Umbilical cord (tissue), 2 donors: ENCODE data around the gene SCRG1. TPM values are rescaled to one million over a fixed set of nuclear protein-coding genes. Genes with fewer than 3 reads are reported as not detected.

ENCODE experiments used
- DNase-seq: peaks from one replicate; pipeline ENCODE4 v3.0.0-alpha.2; 2015; ENCODE audit warnings: low spot score
- total RNA-seq: library from RNA; depleted of rRNA; stranded (reverse); fragments of >200 nt; gene quantifications from one replicate; pipeline ENCODE4 v1.2.3, GENCODE V29; 2014; ENCODE audit warnings: low replicate concordance; ENCODE audit not compliant: insufficient read depth

SCRG1 gene
- total RNA-seq, 1 donor from 2014 or later: 15.2 TPM

DNA sequence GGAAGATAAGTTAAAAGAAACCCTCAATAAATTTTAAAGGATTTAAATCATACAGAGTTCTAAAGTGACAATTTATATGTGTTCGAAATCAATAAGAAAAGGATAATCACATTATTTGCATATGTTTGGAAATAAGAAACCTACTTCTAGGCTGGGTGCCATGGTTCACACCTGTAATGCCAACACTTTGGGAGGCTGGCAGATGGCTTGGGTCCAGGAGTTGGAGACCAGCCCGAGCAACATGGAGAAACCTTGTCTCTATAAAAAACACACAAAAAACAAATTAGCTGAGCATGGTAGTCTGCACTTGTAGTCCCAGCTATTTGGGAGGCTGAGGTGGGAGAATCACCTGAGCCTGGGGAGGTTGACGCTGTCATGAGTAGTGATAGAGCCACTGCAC is 36.2 kb downstream of the SCRG1 start:
- no peak for DNase-seq

- DNase-seq: no peak
Measured at GRCh38 chr4:173360587-173361221, 38.2 kb downstream of the SCRG1 start.

GRCh38 chr4:173357939-173358338 is 41.0 kb downstream of the SCRG1 start:
- DNase-seq: no peak

GRCh38 chr4:173347467-173347866 is 51.4 kb downstream of the SCRG1 start:
- DNase-seq: no peak

DNA sequence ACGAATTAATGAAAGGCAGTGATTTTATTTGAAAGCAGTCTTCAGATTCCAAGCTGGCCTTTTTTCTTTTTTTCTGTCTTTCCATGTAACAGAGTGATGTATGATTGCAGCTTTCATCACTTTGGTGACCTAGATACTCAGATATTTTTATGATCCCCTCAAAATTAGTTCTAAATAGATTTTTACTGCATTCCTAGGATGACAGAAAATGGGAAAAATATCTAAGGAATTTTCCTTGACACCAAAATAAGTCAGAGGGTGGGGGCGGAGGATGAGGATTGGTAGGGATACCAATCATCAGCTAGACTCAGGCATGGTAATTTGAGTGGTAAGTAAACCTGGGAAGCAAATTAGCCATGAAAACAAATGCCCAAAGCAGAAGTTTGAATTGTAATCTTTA is 52.8 kb downstream of the SCRG1 start:
- peak; percentile 29 for DNase-seq

GRCh38 chr4:173345648-173346047 is 53.3 kb downstream of the SCRG1 start:
- DNase-seq: no peak

DNA sequence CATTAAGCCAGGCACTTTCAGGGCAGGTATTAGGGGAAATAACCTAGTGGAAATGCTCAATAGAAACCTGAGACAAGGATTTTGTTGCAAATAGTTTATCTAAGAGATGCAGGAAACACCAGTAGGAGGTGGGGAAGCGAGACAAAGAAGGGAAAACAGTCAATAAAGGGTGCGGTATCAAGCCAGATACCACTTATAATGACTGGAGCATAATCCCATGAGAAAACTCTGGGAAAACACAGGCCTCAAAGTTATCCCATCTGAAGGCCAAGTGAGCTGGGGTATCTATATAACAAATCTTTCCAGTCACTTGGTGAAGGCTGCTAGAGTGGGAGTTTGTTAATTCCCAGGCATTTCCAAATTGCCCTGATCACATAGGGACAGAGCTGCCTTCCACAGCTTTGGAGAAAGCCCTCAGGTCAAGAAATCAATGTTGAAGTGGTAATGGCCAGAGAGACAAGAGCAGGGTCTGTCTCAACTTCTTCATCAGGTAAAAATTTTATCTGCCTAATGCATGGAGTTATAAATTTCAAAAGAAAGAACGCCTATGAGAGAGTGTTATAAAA is 55.0 kb downstream of the SCRG1 start:
- no peak for DNase-seq

DNA sequence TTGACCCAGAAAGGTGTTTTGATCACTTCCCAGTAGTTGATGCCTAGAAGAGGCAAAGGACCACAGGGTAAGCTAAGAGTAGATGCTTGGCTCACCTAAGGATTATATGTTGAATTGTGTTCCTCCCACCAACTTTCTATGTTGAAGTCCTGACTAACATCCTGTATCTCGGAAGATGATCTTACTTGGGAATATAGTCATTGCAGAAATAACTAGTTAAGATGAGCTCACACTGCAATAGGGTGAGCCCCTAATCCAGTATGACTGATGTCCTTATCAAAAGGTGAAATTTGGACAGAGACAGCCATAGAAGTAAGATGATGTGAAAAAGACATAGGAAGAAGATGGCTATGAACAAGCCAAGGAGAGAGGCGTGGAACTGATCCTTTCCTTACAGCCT is 61.5 kb downstream of the SCRG1 start:
- DNase-seq: no peak

DNA sequence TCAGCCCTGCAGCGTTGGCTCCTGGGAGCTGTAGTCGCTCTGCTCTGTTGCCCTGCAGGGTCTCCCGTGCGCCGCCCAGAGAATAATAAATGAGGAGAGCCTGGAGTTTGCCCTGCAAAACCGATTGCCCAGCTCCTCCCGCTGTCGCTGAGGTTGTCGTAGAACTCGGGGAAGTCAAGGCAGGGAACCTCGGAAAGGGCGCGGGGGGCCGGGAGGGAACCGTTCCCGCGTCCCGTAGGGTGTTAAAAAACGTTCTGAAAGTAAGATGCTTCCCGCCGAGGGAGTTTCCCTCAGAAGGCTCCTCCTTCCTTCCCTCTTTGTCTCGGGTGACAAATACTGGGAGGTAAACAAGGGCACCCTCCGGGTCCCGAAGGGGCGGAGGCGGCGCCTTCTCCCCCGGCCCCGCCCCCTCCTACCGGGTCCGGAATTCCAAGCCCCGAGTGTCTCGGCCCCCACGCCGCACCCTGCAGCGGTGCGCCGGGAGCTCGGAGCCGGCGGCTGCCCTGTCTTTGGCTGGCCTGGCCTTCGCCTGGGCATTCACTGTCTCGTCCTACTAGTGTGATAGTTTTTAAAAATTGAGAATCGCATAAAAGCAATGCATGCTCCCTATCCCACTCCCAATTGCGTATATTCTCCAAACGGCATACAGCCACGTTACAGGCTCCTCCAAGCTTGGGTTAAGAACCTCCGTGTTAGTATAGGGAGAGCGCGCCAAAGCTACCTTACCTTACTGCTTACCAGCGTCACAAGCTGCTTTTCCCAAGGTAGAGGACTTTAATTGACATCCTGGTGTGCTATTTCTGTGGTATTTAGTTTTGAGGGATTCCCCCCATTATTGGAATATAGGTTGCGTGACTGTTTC is 63.8 kb downstream of the SCRG1 start:
- peak; percentile 87 for DNase-seq

Other genes with a start within 250 kb of the SCRG1 start
- 29.6 TPM for gene GALNT7, start 230.3 kb downstream of the SCRG1 start, total RNA-seq
- gene HMGB2, start 64.8 kb downstream of the SCRG1 start, total RNA-seq: 62.4 TPM
- gene SAP30, start 28.2 kb downstream of the SCRG1 start, total RNA-seq: 28.9 TPM
- gene HAND2, start 131.1 kb upstream of the SCRG1 start, total RNA-seq: 116 TPM